Stimulated activated CD4-positive, alpha-beta T cell treated with anti-CD3 and anti-CD28 coated beads, Interleukin-15, amount 100 ng/mL, for 1 hour (primary cell): ENCODE measurements around the gene HEG1.

Experiments
- DNase-seq, 2 donors: peaks; one replicate each; pipeline ENCODE4 v3.0.0-alpha.2; 2020; ENCODE audit warnings: low read depth in 1 of 2, low spot score in 1 of 2

HEG1 gene

GRCh38 chr3:124923833-124924232, 132.0 kb downstream of the HEG1 start:
- no peak for DNase-seq

- DNase-seq = no peak
Measured at GRCh38 chr3:124920718-124921117, 135.1 kb downstream of the HEG1 start.

GRCh38 chr3:124919756-124920155, 136.0 kb downstream of the HEG1 start:
- DNase-seq = no peak

- no peak for DNase-seq
Measured at GRCh38 chr3:124918524-124918923, 137.3 kb downstream of the HEG1 start.

GRCh38 chr3:124916837-124917409, 138.9 kb downstream of the HEG1 start:
- no peak for DNase-seq
